T-helper 2 cell treated with Interferon-gamma antibody and Interleukin-4, amounts not matched to agents 100 ng/mL and 5 ng/mL, for 36 hours (primary cell): ENCODE results near the gene SYNGR3. TPM values are rescaled to one million over a fixed set of nuclear protein-coding genes. Genes with fewer than 3 reads are reported as not detected.

Experiments used
- intact Hi-C: fragments of 100-400 bp; cut with micrococcal nuclease; formaldehyde crosslinking; loops from one replicate; pipeline ENCODE4 v1.15.1; 2023
- total RNA-seq: library from RNA; stranded (reverse); gene quantifications from 2 replicates; pipeline ENCODE4 v1.2.3, GENCODE V29; 2022

SYNGR3 gene
- total RNA-seq, 1 donor from 2014 or later = 4.9 TPM

DNA sequence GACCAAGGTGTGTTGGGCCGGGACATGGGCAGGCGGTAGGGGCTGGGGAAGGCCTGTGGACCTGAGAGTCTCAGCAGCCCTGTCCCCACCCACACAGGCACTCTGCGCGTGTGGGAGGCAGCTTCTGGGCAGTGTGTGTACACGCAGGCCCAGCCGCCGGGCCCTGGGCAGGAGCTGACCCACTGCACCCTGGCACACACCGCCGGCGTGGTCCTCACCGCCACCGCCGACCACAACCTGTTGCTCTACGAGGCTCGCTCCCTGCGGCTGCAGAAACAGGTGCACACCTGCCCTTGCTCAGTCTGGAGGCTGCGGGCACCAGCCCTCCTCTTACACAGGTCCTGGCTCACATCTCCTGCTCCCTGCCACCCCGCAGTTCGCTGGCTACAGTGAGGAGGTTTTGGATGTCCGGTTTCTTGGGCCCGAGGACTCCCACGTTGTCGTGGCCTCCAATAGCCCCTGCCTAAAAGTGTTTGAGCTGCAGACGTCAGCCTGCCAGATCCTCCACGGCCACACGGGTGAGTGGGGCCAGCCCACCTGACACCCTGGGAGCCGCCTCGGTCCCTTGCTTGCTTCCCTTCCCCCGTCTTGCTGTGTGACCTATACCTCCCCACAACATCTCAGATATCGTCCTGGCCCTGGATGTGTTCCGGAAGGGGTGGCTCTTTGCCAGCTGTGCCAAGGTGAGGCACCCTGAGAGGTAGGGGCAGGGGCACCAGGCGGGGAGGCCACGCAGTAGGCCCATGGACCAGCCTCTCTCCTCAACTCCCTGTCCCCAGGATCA is 14.1 kb upstream of the SYNGR3 start:
- intact Hi-C loops = no loop called here

DNA sequence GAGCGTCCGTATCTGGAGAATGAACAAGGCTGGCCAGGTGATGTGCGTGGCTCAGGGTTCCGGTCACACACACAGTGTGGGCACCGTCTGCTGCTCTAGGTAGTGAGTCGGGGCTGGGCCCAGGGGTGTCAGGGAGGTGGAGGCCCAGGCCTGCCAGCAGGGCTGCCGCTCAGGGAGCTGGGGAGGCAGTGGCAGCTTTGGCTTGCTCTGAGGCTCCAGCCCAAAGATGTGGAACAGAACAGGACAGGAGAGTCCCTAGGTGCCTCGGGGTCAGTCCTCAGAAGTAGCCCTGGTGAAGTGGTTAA is 13.6 kb upstream of the SYNGR3 start:
- intact Hi-C loops = no loop called here

DNA sequence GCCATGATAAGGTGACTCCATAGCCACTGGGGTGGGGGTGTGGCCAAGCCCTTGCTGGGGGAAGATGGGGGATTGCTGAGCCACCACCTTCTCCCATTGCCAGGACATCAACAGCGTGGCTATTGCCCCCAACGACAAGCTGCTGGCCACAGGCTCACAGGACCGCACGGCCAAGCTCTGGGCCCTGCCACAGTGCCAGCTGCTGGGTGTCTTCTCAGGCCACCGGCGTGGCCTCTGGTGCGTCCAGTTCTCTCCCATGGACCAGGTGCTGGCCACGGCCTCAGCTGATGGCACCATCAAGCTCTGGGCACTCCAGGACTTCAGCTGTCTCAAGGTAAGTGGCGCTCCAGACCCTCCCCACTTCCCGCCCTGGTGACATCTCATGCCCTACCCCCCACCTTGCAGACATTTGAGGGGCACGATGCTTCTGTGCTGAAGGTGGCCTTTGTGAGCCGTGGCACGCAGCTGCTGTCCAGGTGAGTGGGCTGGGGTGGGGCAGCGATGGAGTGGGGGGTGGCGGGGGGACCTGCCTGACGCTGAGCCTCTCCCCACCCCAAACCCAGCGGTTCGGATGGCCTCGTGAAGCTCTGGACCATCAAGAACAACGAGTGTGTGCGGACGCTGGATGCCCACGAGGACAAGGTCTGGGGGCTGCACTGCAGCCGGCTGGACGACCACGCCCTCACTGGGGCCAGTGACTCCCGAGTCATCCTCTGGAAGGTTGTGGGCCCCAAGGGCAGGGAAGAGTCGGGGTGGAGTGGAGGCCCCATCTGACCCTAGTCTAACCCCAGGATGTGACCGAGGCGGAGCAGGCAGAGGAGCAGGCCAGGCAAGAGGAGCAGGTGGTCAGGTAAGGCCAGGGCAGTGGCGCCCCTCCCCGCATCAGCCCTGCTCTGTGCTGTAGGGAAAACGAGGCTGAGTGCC is 12.6 kb upstream of the SYNGR3 start:
- intact Hi-C loops = no loop called here

DNA sequence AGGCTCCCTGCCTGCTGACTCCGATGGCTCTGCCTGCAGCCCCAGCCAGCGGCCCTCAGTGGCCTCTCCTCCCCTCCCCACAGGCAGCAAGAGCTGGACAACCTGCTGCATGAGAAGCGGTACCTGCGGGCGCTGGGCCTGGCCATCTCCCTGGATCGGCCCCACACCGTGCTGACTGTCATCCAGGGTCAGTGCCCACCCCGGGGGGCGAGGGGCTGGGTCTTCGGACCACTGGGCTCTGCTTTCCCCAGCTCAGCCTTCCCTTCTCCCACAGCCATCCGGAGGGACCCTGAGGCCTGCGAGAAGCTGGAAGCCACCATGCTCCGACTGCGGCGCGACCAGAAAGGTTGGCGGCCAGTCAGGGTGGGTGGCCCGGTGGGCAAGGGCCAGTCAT is 11.9 kb upstream of the SYNGR3 start:
- intact Hi-C loops = no loop called here

DNA sequence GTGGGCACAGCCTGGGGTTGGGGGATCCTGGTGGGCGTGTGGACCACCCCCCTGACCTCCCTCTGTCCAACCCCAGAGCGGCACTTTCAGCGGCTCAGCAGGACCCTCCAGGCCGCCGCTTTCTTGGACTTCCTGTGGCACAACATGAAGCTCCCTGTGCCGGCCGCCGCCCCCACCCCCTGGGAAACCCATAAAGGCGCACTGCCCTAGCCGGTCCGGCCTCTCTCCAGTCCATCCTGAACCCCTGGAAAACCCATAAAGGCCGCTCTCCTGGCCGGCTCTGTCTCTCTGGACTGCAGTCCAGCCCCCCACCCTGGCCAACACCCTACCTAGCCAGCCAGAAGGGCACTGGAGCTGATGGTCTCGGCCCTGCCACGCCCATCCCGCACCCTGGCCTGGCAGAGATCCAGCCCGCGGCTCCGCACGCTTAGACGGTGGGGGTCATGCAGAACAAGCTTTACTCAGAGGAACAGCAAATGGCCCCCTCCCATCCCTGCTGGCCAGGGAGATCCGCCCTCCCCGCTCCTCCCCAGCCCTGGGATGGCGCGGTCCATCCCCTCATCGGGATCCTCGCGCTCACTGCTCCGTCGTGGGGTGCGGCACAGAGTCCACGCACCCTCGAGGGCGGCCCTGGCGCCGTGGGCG is 11.2 kb upstream of the SYNGR3 start:
- intact Hi-C loops = no loop called here

DNA sequence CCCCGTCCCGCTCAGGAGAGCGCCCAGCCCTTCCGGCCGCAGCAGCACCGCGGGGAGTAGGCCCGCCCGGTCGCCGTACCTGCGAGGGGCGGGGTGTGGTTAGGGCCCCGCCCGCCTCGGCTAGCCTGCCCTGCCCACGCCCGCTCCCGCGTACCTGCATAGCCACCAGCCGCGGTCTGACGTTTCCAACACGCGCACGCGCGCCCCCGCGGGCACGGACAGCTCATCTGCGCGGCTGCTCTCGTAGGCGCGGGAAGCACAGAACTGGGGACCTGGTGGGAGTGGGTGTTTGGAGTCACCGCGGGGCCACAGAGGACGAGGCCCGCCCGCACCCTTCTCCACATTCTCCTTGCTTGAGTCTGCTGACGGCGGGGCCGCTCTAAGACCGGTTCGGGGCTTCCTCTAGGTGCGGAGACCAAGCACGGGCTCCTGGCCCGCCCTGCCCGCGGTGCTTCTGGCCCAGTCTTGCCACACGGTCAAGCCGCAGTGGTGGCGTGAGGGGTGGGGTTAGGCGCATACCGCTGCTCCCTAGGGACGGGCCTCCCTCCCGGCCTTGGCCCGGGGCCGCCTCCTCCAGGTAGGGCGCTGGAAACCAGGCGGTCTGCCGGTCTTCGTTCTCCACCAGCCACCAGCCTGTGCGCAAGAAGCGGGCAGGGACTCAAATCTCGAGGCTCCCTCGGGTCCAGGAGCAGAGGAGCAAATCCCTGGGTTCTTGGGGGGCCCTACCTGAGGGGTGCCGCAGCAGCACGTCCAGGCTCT is 10.3 kb upstream of the SYNGR3 start:
- intact Hi-C loops = no loop called here

DNA sequence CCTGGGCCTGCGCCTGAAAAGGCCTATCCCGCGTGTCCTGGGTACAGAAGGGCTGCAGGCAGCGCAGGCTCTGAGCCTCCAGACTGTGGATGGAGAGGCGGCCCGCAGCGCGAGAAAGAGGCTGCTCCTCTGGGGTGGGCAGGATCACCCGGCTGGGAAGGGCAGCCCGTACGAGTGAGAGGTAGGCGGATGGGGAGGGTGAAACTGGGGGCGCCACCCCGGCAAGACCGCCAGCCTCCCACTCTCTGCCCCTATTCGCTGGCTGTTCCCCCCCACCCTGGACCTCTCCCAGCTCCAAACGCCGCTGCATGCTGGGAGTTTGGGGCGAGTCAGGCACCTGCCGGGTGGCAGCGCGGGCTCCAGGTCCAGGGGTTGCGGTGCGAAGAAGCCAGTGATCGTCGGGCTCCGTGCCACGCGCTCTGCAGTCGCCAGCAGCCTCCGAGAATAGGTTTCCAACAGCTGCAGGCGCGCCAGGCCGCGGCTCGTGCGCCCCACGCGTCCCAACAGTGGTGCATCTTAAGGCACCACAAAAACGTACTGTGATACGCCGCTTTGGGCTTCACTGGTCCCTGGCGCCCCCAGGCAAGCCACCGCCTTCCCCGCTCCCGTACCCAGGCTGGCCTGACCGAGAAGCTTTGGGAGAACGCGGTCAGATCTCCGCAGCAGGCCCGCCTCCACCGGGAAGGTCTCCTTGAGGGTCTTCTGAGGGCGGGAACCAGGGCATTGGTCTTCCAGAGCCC is 9.6 kb upstream of the SYNGR3 start:
- intact Hi-C loops = no loop called here

DNA sequence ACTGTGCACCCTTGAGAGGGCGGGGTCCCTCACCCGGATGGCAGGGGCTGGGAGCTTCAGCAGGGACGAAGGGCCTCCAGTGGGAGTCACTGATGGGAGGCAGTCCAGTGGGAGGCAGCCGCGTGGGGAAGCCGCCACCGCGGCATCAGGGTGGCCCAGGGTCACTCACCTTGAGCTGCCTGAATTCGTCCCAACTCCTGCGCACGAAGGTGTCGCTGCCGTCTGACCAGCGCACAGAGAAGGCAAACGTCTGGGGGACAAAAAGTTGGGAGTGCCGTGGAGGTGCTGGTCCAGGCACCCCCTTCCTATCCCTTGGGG is 9.0 kb upstream of the SYNGR3 start:
- intact Hi-C loops = no loop called here

DNA sequence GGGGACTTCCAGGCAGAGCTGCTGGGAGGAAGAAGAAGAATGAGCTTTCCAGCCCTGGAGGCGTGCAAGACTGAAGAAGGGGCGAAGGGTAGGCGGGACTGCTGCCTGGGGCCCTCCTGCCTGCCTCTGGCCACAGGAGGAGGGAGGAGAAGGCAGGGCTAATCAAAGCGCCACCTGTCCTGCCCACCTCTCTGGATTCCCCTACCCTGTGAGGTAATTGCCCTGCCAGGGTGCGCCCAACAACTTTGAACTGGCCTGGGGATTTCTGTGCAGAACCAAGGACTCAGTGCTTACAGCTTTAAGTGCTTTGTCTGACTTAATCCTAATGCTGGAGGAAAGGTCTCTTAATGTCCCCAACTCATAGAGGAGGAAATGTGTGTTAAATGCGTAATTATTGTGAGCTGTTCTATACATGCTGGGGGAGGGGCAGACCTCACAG is 8.4 kb upstream of the SYNGR3 start, which contains the start of gene NOXO1:
NOXO1 (minus strand) TSS at position 72 of the 439 bp plus-strand sequence. CDS start 290 bp downstream, outside the sequence.
- intact Hi-C loops = no loop called here

DNA sequence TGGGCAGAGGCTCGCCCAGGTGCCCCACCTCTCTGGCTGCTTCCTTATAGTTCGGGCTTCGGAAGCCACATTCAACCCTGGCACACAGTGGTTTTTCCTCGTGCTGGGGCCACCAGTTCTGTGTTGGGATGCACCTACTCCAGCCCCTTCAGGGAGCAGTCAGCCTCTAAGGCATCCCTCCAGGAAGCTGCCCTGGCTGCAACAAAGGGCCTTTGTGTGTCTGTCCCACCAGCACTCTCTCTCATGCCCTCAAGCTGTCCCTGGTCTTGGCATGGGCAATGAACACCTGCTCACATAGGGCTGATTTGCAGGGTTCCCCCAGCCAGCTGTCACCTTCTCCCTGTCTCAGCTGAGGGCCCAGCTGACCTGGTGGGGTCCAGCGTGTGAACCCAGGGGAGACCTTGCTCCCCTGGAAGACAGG is 7.7 kb upstream of the SYNGR3 start:
- intact Hi-C loops = no loop called here

DNA sequence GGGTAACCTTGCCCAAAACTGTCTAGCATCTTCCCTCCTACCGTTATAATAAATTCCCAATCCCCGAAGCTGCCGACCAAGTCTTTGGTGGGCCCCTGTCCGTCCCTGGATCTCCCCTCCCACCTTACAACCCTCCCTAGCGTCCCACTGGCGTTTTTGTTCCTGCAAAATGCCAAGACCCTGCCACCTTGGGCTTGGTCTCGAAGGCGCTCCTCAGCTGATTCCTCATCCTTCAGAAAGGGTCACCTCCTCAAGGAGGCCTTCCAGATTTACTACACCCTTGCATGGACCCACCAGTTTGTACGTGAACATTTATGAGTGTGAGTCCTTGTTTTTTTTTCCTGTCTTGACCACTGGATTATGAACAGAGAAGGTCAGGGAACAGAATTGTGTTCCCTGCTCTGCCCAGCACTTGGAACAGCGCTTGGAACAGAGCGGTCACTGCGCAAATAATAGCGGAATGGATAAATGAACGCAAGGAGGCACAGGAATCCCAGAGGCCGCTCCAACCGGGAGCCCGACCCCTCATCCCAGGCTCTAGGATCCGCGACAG is 6.7 kb upstream of the SYNGR3 start:
- intact Hi-C loops = loop anchor here (1.0 kb wide), 1 partner anchor 8 kb away; no protein-coding TSS in a partner anchor

DNA sequence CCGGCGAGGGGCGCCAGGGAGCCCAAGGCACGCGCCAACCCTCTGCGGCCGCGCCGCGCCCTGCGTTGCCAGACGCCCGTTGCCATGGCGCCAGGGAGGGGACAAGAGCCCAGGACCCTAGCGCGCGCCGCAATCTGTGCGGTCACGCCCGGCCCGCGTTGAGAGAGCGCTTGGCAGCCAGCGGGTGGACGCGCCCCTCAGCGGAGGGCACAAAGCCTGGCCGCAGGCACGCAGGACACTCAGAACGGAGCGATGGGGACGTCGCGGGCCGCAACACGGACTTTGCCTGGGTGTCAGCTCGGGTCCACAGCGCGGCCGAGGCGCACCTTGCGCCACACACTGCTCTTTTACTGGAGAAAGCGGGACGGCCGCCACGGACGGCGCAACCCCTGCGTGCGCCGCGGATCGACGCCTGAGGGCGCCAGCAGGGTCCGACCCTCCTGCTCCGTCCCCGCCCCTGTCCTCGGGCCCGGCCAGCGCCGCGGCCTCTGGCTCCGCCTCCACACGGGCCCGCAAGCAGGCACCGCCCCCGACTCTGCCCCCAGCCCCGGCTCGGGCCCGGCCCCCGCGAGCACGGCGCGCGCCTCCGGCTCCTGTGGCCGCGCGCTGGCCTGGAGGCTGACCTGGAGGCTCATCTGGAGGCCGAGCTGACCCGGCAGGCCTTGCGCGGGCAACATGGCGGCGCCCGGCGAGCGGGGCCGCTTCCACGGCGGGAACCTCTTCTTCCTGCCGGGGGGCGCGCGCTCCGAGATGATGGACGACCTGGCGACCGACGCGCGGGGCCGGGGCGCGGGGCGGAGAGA is 6.0 kb upstream of the SYNGR3 start, which contains the start of gene GFER:
GFER (plus strand) TSS at position 650 of the 803 bp plus-strand sequence; CDS start at position 676, 26 bp downstream.
- intact Hi-C loops = loop anchor here (1.0 kb wide), 2 partner anchors 8 to 11 kb away; partner anchors contain the start of gene TBL3

DNA sequence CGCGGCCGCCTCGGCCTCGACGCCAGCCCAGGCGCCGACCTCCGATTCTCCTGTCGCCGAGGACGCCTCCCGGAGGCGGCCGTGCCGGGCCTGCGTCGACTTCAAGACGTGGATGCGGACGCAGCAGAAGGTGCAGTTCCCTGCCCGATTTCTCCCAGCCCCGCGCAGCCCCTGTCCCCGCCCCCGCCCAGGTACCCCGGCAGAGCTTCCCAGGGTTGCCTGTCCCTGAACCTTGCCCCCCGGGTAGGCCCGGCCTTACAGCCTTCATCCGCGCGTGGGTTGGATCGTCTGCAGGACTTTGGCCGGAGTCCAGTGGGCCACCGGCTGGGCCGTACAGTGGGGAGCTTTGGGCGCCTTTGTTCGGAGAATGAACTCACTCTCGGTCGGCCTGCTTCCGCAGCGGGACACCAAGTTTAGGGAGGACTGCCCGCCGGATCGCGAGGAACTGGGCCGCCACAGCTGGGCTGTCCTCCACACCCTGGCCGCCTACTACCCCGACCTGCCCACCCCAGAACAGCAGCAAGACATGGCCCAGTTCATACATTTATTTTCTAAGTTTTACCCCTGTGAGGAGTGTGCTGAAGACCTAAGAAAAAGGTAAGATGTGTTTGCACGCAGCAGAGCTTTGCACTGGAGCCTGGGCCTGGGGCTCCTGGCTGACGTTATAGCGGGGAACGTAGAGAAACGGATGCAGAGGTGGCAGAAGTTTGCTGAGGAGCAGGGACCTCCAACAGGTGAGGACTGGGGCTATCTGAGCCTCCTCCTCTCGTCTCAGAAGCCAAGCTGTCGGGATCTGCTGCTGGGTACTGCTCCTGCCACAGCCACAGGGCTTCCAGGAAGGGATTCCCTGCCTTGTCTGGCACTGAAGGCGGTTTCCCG is 5.2 kb upstream of the SYNGR3 start:
- intact Hi-C loops = loop anchor here (1.0 kb wide), 1 partner anchor 12 kb away; the partner anchor contains the start of gene TBL3

DNA sequence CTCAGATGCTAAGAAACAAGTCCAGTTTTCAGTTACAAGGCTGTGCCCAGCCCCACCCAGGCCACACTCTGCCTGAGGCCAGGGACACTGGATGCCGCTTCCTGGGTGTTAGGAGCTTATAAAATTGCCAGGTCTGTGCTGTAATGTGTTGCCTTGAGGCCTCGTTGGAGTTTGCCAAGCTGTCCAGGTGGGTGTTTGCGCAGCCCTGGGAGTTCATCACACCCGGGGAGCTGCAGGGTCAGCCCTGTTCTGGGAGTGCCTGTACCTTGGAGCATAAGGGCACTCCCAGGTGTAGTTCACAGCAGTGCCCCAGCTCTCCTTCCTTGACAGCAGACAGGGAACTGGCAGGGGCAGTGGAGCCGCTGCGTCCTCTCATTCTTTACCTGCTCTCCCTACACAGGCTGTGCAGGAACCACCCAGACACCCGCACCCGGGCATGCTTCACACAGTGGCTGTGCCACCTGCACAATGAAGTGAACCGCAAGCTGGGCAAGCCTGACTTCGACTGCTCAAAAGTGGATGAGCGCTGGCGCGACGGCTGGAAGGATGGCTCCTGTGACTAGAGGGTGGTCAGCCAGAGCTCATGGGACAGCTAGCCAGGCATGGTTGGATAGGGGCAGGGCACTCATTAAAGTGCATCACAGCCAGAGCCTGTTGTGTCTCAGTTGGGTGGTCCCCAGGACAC is 4.2 kb upstream of the SYNGR3 start:
- intact Hi-C loops = no loop called here

DNA sequence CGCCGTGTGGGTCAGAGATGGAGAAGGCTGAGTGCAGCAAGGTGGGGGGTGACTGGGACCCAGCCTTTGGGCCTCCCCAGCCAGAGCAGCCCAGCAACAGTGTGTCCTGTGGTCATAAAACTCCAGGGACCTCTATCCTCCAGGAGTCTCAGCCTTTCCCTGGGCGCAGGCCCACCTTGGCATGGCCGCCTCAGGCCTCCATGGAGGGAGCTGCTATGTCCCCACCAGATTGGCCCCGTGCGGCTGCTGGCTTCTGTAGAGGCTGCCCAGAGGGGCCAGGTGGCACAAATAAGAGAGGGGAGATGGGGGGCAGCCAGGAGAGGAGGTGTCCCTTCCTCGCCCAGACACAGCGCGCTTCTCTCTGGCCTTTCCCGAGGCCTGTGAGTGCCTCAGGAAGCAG is 2.6 kb upstream of the SYNGR3 start:
- intact Hi-C loops = no loop called here

DNA sequence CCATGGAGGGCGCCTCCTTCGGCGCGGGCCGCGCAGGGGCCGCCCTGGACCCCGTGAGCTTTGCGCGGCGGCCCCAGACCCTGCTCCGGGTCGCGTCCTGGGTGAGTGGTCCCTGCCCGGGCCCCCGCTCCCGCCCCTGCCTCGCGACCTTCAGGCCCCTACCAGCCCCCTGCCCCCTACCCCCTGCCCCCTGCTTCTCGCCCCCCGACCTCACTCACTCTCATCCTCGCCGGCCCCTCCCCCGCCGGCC is 256 bp downstream of the SYNGR3 start:
- intact Hi-C loops = loop anchor here (2.0 to 5.0 kb wide), 2 partner anchors 25 to 762 kb away; partner anchors contain the start of genes RPS2 and SRRM2

DNA sequence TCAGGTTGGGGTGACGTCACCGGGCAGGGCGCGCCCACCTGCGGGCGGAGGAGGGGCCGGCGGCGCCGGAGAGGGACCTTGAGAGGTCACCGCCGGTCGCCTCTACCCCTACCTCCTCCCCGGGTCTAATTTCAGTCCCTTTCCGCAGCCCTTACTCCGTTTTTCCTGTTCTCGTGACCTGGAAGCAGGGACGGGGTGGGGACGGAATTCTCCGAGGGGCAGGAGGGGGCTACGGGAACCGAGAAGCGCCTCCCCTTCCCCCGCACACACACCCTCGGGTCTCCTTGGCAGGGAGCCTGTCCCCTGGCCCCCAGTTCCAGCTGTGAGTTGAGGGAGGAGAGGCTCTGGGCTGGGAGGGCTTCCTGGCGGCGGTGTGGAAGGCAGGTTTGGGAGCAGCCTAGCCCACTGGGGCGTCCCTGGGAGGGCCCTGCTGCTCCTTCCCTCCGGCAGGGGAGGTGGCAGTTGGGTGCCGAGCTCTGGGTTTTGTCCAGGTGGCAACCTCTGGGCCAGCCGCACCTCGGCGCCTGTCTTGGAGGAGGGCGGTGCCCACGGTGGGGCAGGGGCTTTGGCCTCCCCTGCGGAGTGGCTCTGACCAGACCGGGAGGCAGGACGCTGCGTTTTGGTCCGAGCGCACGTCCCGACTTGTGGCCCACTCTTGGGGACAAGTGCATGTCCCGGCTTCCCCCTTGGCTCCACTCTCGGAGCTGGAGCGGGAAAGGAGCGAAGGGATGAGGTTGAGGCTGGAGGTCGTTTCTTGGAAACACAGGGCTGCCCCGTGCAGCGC is 773 bp downstream of the SYNGR3 start:
- intact Hi-C loops = loop anchor here (1.0 to 5.0 kb wide), 3 partner anchors 7 to 762 kb away; partner anchors contain the start of genes RPS2 and SRRM2
